Epithelial cell of esophagus (primary cell): ENCODE results near the gene CCDC159.

Experiments
- DNase-seq: peaks from one replicate; pipeline ENCODE4 v3.0.0; 2010; ENCODE audit warnings: low read depth
- H3K4me3 ChIP-seq: 2 replicates; pipeline ENCODE4 v1.5.1; 2011; ENCODE audit warnings: mild to moderate bottlenecking, low read length, control low read depth
- CTCF ChIP-seq: IDR thresholded peaks from 2 replicates; pipeline ENCODE4 v1.5.1; 2011; ENCODE audit warnings: low read depth, mild to moderate bottlenecking, low read length, control low read depth, inconsistent platforms; ENCODE audit not compliant: insufficient read depth; ENCODE audit errors: missing control alignments

Gene CCDC159

GRCh38 chr19:11373166-11373884 is 27.0 kb downstream of the CCDC159 start:
- TF ChIP-seq CTCF, result no peak
- H3K4me3 ChIP-seq, result no peak overlapping the region
- DNase-seq, result peak; percentile 82

- no peak for TF ChIP-seq CTCF
- DNase-seq, result no peak
These were observed 27.6 kb downstream of the CCDC159 start for GRCh38 chr19:11373885-11374432.

GRCh38 chr19:11374433-11375142 is 28.3 kb downstream of the CCDC159 start, which contains the start of gene SWSAP1:
SWSAP1 (plus strand) TSS chr19:11374666; CDS start chr19:11374681, 15 bp downstream.
- DNase-seq, result peak; percentile 100
- peak within 1 kb of the TSS; percentile 53 for H3K4me3 ChIP-seq
- no peak for TF ChIP-seq CTCF

More at GRCh38 chr19:11373885-11374432, 27.6 kb downstream of the CCDC159 start:
- H3K4me3 ChIP-seq, result peak overlapping the region; percentile 53

- no peak for TF ChIP-seq CTCF
- no peak for DNase-seq
- peak overlapping the region; percentile 53 for H3K4me3 ChIP-seq
These were observed 29.0 kb downstream of the CCDC159 start for GRCh38 chr19:11375143-11375948.

- no peak overlapping the region for H3K4me3 ChIP-seq
- DNase-seq, result peak; percentile 71
These were observed 30.9 kb downstream of the CCDC159 start for GRCh38 chr19:11377237-11377636.

More at GRCh38 chr19:11377237-11377636, 30.9 kb downstream of the CCDC159 start:
- no peak for TF ChIP-seq CTCF
